ENCODE measurements around the gene CSTB. TPM values are rescaled to one million over a fixed set of nuclear protein-coding genes. Genes with fewer than 3 reads are reported as not detected.

Gene CSTB
- total RNA-seq, 1 experiment from 2014 or later, result 57.5 TPM

- CTCF ChIA-PET, result interaction anchor here (0.7 kb wide), 1 partner anchor 158 kb away, joined by 3 read pairs; no protein-coding TSS in a partner anchor
- no peaks in the 10 kb centered on the region for H3K36me3 ChIP-seq (ENCODE audit: control insufficient read depth in 1 of 2, insufficient read depth in 2 of 2, low read length in 2 of 2)
- H3K79me2 ChIP-seq (ENCODE audit: insufficient read depth, low read length), result no peaks in the 10 kb centered on the region
- no peaks in the 10 kb centered on the region for H3K9me2 ChIP-seq (ENCODE audit: insufficient read depth)
- ATAC-seq (no peak), DNase-seq (ENCODE audit: low read depth, low spot score) (no peak)
- intact Hi-C loops (cut with micrococcal nuclease), result no loop called here
- no TSS peak for BruUV-seq (replicated peaks)
- POLR2A ChIA-PET, result no interaction called here
- no peak for TF ChIP-seq SIN3A (IDR thresholded peaks at IDR 0.05; ENCODE audit: low read depth)
- TF ChIP-seq CBX3 (IDR thresholded peaks at IDR 0.05; ENCODE audit: low read depth), result no peak
- no peak for TF ChIP-seq POLR2AphosphoS5 (IDR thresholded peaks at IDR 0.05; ENCODE audit: low read depth, low read length)
- no peak for TF ChIP-seq MAX (IDR thresholded peaks at IDR 0.05)
- no peak for TF ChIP-seq ZBTB33 (IDR thresholded peaks at IDR 0.05; ENCODE audit: extremely low read depth, insufficient replicate concordance, low read length)
- TF ChIP-seq EZH2 (IDR thresholded peaks at IDR 0.05), result no peak
- no peak for TF ChIP-seq REST (IDR thresholded peaks at IDR 0.05; ENCODE audit: low read depth)
- TF ChIP-seq RAD21 (IDR thresholded peaks at IDR 0.05; ENCODE audit: low read depth), result no peak
- no peak for TF ChIP-seq EGR1 (IDR thresholded peaks at IDR 0.05; ENCODE audit: low read depth)
- no peak for TF ChIP-seq SRF (IDR thresholded peaks at IDR 0.05; ENCODE audit: low read depth)
- TF ChIP-seq ELF1 (IDR thresholded peaks at IDR 0.05; ENCODE audit: borderline replicate concordance, low read depth), result no peak
- TF ChIP-seq SP1 (IDR thresholded peaks at IDR 0.05; ENCODE audit: low read depth), result no peak
- no peak for TF ChIP-seq POLR2A (IDR thresholded peaks at IDR 0.05; ENCODE audit: borderline replicate concordance, extremely low read depth, insufficient read depth, insufficient read length)
- no peak overlapping the region for H3K27ac ChIP-seq (ENCODE audit: low read depth, low read length)
- H3K9ac ChIP-seq (ENCODE audit: low read length), result no peak overlapping the region
- RAD21 ChIA-PET (ENCODE audit: low non-redundant PET in 1 of 2, low total read pairs in 2 of 2, uncharacterized antibody in 2 of 2, unreplicated experiment in 2 of 2), result interaction anchor here in 1 of 2 experiments (0.6 kb wide), 1 partner anchor 511 kb away, joined by 3 read pairs; no protein-coding TSS in a partner anchor
- no peaks in the 10 kb centered on the region for H4K20me1 ChIP-seq (ENCODE audit: insufficient read depth)
- H3K4me2 ChIP-seq (ENCODE audit: low read length), result no peak overlapping the region
- H3K4me1 ChIP-seq (ENCODE audit: control insufficient read depth in 1 of 2, insufficient read depth in 2 of 2, low read length in 2 of 2), result peaks cover 7 to 19% of the 10 kb centered on the region in 2 experiments
- no peaks in the 10 kb centered on the region for H3K9me3 ChIP-seq (ENCODE audit: control insufficient read depth in 1 of 2, insufficient read depth in 1 of 2, low read depth in 1 of 2, low read length in 2 of 2)
- H2AFZ ChIP-seq (ENCODE audit: low read depth, low read length, poor library complexity, severe bottlenecking), result no peak overlapping the region
- no peaks in the 10 kb centered on the region for H3K27me3 ChIP-seq (ENCODE audit: insufficient read depth, low read length)
- H3K4me3 ChIP-seq (replicated peaks in 1 of 2; ENCODE audit: low read depth in 1 of 2, low read length in 2 of 2), result no peak overlapping the region
Observed at GRCh38 chr21:43817157-43818086, 41.3 kb upstream of the CSTB start.
